HEK293T (cell line): Measurements from ENCODE around the gene TP53I11.

ENCODE experiments used
- ARNT ChIP-seq: fragments of 450-650 bp; IDR thresholded peaks from 2 replicates; pipeline ENCODE4 v1.6.1; 2017; ENCODE audit warnings: mild to moderate bottlenecking
- BHLHE40 ChIP-seq: fragments of 450-650 bp; IDR thresholded peaks from 2 replicates; pipeline ENCODE4 v1.6.1; 2016; ENCODE audit warnings: mild to moderate bottlenecking, moderate library complexity, borderline replicate concordance
- ELF4 ChIP-seq: fragments of 450-650 bp; IDR thresholded peaks from 2 replicates; pipeline ENCODE4 v1.6.1; 2017; ENCODE audit warnings: antibody characterized with exemption
- FOXA1 ChIP-seq: fragments of 450-650 bp; IDR thresholded peaks from 2 replicates; pipeline ENCODE4 v1.6.1; 2016; ENCODE audit warnings: mild to moderate bottlenecking
- FOXK2 ChIP-seq: fragments of 450-650 bp; IDR thresholded peaks from 2 replicates; pipeline ENCODE4 v1.6.1; 2016; ENCODE audit warnings: mild to moderate bottlenecking
- FOXM1 ChIP-seq: fragments of 450-650 bp; IDR thresholded peaks from 2 replicates; pipeline ENCODE4 v1.6.1; 2017; ENCODE audit warnings: mild to moderate bottlenecking, borderline replicate concordance
- HDGF ChIP-seq: fragments of 450-650 bp; IDR thresholded peaks from 2 replicates; pipeline ENCODE4 v1.6.1; 2017; ENCODE audit warnings: antibody characterized with exemption, borderline replicate concordance
- LEF1 ChIP-seq: fragments of 450-650 bp; IDR thresholded peaks from 2 replicates; pipeline ENCODE4 v1.6.1; 2017; ENCODE audit warnings: mild to moderate bottlenecking, borderline replicate concordance
- NFRKB ChIP-seq: fragments of 450-650 bp; IDR thresholded peaks from 2 replicates; pipeline ENCODE4 v1.6.1; 2016; ENCODE audit warnings: mild to moderate bottlenecking, moderate library complexity
- SP1 ChIP-seq: fragments of 450-650 bp; IDR thresholded peaks from 2 replicates; pipeline ENCODE4 v1.6.1; 2017
- TARDBP ChIP-seq: fragments of 450-650 bp; IDR thresholded peaks from 2 replicates; pipeline ENCODE4 v1.6.1; 2016
- ZNF384 ChIP-seq: fragments of 450-650 bp; IDR thresholded peaks from 2 replicates; pipeline ENCODE4 v1.6.1; 2016

DNA sequence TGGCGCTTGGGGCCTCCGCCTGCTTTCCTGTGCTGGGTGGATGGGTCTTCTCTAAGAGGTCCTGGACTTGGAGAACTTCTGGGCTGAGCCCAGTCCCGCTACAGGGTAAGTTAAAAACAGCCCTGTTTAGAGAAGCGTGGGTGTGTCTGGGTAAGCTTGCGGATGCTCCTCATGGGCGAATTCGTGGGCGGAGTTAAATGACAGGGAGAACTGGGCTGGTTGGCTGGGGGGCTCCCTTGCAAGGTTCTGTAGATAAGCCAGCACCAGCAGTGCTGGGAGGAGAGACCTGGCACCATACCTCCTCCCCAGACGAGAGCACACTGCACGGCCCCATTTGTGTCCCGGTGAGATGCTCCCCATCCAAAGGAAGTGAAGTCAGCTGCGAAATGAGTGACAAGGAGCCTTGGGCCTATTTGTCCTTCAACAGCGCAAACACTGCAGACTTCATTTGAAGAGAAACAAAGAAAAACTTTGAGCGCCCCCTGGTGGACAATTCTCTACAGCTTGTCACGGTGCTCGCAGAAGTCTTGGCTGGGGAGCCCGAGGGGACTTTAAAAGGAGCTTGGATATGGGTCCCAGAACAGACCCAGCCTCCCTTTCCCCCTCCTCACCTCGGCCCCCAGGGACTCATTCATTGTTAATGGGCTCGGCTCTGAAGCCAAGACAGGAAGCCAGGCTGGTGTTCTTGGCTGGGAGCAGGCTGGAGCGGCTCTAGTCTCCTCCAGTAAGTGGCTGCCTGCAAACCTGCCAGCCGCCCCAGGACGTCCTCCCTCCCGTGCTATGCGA lies 39.5 kb downstream of the TP53I11 start:
- no peak for TF ChIP-seq SP1
- no peak for TF ChIP-seq TARDBP
- no peak for TF ChIP-seq FOXA1
- TF ChIP-seq HDGF: no peak
- no peak for TF ChIP-seq NFRKB
- TF ChIP-seq BHLHE40: no peak
- TF ChIP-seq ZNF384: no peak
- no peak for TF ChIP-seq FOXM1
- TF ChIP-seq ARNT: no peak
- TF ChIP-seq ELF4: no peak
- no peak for TF ChIP-seq FOXK2
- no peak for TF ChIP-seq LEF1
